Stimulated activated CD4-positive, alpha-beta T cell treated with anti-CD3 and anti-CD28 coated beads, TNF-alpha, amount 100 ng/mL, for 24 hours (primary cell): ENCODE data around the gene PYROXD2.

Experiments used
- DNase-seq, 3 experiments: peaks; one replicate each; pipeline ENCODE4 v3.0.0-alpha.2; 2020; ENCODE audit warnings: low read depth in 3 of 3

PYROXD2 gene

GRCh38 chr10:98414932-98415730 is at the start of gene PYROXD2:
PYROXD2 (minus strand) TSS chr10:98415182; CDS start chr10:98415135, 47 bp downstream.
- DNase-seq, result peak; percentile 1 to 32 (median 9)

GRCh38 chr10:98463976-98464754 is 49.2 kb upstream of the PYROXD2 start:
- DNase-seq, result no peak

DNA sequence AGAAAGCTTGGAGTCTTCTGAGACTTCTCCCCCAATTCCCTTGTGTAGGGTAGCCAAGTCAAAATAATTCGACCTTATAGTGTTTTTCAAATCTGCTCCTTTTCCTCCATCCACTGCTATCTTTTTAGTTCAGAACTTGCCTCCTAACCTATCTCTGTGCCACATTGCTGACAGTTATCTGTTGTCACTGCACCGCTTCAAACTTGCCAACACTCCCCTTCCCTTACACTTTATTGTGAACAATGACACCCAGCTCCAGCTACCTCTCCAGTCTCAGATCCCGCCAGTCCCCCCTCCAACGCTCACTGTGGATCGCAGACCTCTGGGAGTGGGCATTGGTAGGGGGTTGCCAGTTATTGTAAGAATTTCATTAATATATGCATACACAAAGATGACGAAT is 48.0 kb upstream of the PYROXD2 start:
- DNase-seq, result no peak

DNA sequence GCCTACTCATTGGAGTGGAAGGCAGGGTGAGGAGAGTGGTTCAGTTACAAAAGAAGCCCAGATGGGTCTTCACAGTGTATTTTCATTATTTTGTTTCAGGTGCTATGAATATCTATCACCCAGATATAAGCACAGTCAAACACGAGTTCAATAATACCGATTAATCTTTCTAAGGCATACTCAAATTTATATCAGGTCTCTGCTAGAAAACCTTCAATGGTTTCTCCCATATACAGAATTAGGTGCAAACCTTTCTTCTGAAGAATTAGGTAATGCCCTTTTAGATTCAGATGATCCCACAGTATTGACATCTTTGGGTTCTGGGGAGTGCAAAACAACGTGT is 46.5 kb upstream of the PYROXD2 start:
- no peak for DNase-seq

DNA sequence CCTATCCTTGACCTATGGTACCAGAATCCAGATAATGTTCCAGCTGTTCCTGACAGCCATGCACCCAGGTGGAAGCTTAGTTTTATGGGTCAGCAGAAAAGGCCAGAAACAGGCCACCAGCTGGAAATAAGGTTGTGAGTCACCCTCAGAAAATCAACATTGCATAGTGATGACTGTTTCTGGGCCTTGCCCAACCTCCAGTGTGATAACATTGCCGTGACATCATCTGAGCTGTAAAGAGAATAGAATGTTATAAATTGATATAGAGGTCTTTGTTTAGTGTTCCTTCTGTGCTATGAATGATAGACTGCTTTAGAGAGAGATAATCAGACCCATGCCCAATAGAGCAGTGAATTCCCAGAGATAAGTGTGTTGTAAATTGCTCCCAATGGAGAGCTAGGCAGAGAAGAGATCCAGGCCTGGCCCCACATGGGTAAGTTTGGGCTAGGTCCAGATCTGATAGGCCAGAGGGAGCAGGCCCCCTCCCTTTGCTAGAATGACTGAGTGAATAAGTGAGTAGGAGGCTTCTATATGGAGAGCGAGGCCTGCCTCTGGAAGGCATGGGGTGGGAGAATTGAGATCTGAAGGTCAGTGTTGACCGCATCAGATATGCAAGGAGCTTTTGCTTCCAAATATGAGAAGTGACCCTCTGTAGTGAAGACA is 46.0 kb upstream of the PYROXD2 start:
- no peak for DNase-seq

DNA sequence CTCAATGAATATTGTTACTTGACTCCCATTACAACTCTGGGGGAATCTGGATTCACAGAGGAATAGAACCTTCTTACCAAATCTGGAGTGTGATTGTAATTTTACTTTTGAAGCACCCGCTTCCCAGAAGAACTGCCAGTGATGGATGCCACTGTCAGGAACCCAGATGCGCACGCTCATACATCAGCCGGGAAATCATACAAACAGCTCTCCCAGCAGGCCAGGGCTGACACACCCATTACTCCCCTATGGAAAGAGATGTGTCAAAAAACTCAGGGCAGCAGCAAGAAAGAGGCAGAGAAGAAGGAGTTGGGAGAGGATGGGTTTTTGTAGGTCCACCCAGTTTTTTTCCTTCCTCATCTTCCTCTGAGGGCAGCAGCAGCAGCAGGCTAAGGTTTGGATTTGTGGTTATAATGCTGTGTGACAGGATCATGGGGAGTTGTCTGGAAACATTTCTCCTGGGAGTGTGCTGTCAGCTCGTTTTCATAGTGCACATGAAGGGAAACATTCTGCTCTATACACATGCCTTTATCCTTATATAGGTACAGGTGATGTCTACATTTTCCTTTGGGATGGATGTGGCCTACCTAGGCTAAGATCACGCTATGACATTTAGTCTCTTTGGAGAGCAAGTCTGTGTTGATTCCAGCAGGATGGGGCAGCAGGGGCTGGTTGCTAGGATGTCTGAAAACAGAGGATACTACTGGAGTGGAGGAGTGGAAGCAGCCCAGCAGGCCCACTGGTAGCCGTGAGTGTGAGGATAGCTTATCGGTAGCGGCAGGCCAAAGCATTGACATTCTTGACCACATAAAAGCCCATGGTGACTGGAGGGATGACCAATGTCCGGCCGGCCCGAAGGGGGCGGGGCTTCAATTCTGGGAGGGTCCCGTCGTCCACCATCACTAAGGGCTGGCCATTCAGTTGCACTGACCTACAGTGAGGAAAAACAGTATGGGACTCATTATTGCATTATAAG is 44.1 kb upstream of the PYROXD2 start:
- no peak for DNase-seq

- no peak for DNase-seq
Measured at GRCh38 chr10:98457721-98458120, 42.7 kb upstream of the PYROXD2 start.

- no peak for DNase-seq
Measured at GRCh38 chr10:98456686-98457482, 41.9 kb upstream of the PYROXD2 start.

DNA sequence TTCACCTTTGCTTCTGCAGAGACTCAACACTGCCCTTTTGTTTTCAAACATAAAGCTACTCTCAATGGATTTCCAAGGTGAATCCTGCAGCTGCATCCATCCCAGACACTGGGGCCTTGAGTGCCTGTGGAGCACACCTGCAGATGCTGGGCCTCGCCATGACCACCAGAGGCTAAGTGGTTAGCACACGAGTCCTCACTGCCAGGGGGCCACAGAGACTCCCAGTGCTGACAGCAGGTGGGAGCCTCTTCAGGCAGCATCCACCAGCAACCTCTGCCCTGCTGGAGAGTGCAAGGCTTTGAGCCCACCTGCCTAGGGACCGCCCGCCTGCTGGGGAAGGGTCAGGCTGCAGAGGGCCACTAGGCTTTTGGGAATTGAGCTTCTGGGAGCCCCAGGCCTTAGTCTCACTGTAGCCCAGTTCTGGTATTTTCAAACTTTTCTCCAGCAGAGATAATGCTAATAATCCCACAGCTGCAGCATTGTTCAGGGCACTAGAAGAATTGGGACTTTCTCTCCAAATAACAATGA is 41.1 kb upstream of the PYROXD2 start:
- no peak for DNase-seq

DNA sequence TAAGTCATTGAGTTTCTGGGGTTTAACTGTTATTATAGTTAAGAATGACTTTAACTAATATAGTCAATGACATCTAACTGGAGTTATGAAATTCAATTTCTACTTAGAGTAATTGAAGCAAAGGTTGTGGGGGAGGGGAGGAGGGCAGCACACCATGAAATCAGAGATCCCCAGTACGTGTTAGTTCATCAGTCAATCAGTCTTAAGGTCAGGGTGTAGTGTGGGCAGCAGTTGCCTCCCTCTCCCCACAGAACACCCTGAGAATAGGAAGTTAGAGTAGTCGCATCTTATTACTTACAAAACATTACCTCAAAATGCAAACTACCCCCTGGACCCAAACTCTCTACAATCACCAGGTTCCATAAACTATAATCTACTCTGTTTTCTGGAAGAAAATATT is 38.7 kb upstream of the PYROXD2 start:
- no peak for DNase-seq

DNA sequence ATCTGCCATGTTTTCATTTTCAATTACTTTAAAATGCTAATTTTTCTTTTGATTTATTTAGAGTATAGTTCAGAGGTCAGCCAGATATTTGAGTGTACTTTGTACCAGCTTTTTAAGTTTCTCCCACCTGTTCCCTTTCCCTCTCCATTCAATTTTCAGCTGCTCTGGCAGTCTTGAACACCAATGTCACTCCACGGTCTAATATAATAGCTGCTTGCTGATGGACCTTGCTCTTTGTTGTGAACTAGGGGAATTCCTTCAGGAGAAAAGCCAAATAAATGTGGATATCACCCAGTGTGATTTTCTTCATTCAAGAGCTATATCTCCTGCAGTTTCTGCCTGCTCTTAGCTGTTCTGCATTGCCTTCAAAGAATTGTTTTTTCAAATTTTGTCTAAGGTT is 35.6 kb upstream of the PYROXD2 start:
- no peak for DNase-seq

DNA sequence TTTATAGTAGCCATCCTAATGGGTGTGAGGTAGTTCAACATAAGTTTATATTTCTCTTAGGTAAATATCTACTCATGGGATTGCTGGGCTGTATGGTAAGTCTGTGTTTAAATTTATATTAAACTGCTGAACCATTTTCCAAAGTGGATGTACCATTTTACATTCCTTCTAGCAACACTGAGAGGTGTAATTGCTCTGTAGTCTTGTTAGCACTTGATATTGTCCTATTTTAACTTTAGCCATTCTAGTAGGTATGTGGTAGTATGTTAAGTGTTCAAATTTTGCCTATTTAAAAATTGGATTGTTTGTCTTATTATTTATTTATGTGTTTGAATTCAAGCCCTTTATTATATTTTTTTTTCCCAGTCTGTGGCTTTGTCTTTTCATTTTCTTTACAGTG is 34.3 kb upstream of the PYROXD2 start:
- DNase-seq, result no peak

GRCh38 chr10:98446661-98447221 is 31.8 kb upstream of the PYROXD2 start, which contains the start of gene HPS1:
HPS1 (minus strand) TSS chr10:98446935; CDS start chr10:98443240, 3,695 bp downstream.
- peak; percentile 55 to 83 (median 77) for DNase-seq

DNA sequence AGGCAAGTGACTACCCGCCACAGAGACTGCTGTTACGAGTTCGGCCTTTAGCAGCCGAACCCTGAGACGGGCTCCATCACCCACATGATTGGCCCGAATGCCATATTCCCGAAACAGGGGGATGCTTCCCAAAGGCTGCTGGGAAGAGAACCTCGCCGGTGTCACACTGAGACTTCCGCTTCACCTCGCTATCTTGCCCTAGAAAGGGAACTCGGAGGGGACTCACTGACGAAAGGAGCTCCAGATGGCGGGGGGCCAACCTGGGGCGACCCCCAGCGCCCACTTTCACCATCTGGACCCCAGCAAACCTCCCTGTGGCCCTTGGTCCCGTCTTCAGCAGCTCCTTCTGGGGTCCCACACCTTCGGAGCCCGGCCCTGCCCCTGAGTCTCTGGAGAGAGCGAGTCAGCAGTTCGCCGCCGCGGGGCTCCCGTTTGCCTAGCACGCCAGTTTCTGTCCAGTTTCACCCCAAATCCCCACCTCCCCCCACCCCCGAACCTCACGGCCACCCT is 31.2 kb upstream of the PYROXD2 start:
- peak in 2 of 3 experiments; percentile 18 to 31 for DNase-seq

- no peak for DNase-seq
Measured at GRCh38 chr10:98445200-98445812, 30.3 kb upstream of the PYROXD2 start.

- DNase-seq, result no peak
Measured at GRCh38 chr10:98444314-98445006, 29.5 kb upstream of the PYROXD2 start.

GRCh38 chr10:98438715-98439114 is 23.7 kb upstream of the PYROXD2 start:
- no peak for DNase-seq

GRCh38 chr10:98436704-98437103 is 21.7 kb upstream of the PYROXD2 start:
- DNase-seq, result no peak

GRCh38 chr10:98435178-98435577 is 20.2 kb upstream of the PYROXD2 start:
- no peak for DNase-seq
